HEK293 (cell line): ENCODE data around the gene ASIC3.

Experiments
- GFI1B ChIP-seq: fragments of 450-650 bp; formaldehyde crosslinking; IDR thresholded peaks from 2 replicates; pipeline ENCODE4 v1.5.1; 2016; ENCODE audit warnings: missing biosample characterization, missing genetic modification characterization
- HOXC10 ChIP-seq: sonication (generic); formaldehyde crosslinking; IDR thresholded peaks from 2 replicates; pipeline ENCODE4 v1.8.1; 2023; ENCODE audit warnings: mild to moderate bottlenecking, missing genetic modification reagents
- KLF1 ChIP-seq: fragments of 450-650 bp; formaldehyde crosslinking; IDR thresholded peaks from 2 replicates; pipeline ENCODE4 v1.5.1; 2016; ENCODE audit warnings: missing biosample characterization, missing genetic modification characterization
- KLF17 ChIP-seq: fragments of 450-650 bp; formaldehyde crosslinking; IDR thresholded peaks from 2 replicates; pipeline ENCODE4 v1.5.1; 2016; ENCODE audit warnings: missing biosample characterization, missing genetic modification characterization
- KLF8 ChIP-seq: fragments of 450-650 bp; formaldehyde crosslinking; IDR thresholded peaks from 2 replicates; pipeline ENCODE4 v1.5.1; 2016; ENCODE audit warnings: missing biosample characterization, missing genetic modification characterization
- KLF9 ChIP-seq: fragments of 450-650 bp; formaldehyde crosslinking; IDR thresholded peaks from 2 replicates; pipeline ENCODE4 v1.5.1; 2016; ENCODE audit warnings: missing biosample characterization, missing genetic modification characterization, low read depth
- PRDM1 ChIP-seq: fragments of 450-650 bp; formaldehyde crosslinking; IDR thresholded peaks from 2 replicates; pipeline ENCODE4; 2016; ENCODE audit warnings: missing biosample characterization, missing genetic modification characterization
- REST ChIP-seq: fragments of 450-650 bp; formaldehyde crosslinking; IDR thresholded peaks from 2 replicates; pipeline ENCODE4 v1.5.1; 2016; ENCODE audit warnings: missing biosample characterization, missing genetic modification characterization
- ZBTB49 ChIP-seq: fragments of 450-650 bp; formaldehyde crosslinking; IDR thresholded peaks from 2 replicates; pipeline ENCODE4 v1.5.1; 2016; ENCODE audit warnings: missing biosample characterization, missing genetic modification characterization, low read depth
- ZBTB7A ChIP-seq: fragments of 450-650 bp; formaldehyde crosslinking; IDR thresholded peaks from 2 replicates; pipeline ENCODE4 v1.5.1; 2016; ENCODE audit warnings: low read depth, missing biosample characterization, missing genetic modification characterization
- ZEB2 ChIP-seq: fragments of 450-650 bp; formaldehyde crosslinking; IDR thresholded peaks from 2 replicates; pipeline ENCODE4 v1.5.1; 2016; ENCODE audit warnings: missing biosample characterization, missing genetic modification characterization
- ZNF133 ChIP-seq: fragments of 450-650 bp; formaldehyde crosslinking; IDR thresholded peaks from 2 replicates; pipeline ENCODE4 v1.5.1; 2016; ENCODE audit warnings: missing biosample characterization, missing genetic modification characterization
- ZNF175 ChIP-seq: fragments of 450-650 bp; formaldehyde crosslinking; IDR thresholded peaks from 2 replicates; pipeline ENCODE4 v1.5.1; 2016; ENCODE audit warnings: missing biosample characterization, missing genetic modification characterization
- ZNF18 ChIP-seq: fragments of 450-650 bp; formaldehyde crosslinking; IDR thresholded peaks from 2 replicates; pipeline ENCODE4 v1.5.1; 2016; ENCODE audit warnings: missing biosample characterization, missing genetic modification characterization
- ZNF19 ChIP-seq: fragments of 450-650 bp; formaldehyde crosslinking; IDR thresholded peaks from 2 replicates; pipeline ENCODE4; 2016; ENCODE audit warnings: missing biosample characterization, missing genetic modification characterization, low read depth
- ZNF202 ChIP-seq: fragments of 450-650 bp; formaldehyde crosslinking; IDR thresholded peaks from 2 replicates; pipeline ENCODE4 v1.5.1; 2016; ENCODE audit warnings: missing biosample characterization, missing genetic modification characterization, borderline replicate concordance
- ZNF239 ChIP-seq: fragments of 450-650 bp; formaldehyde crosslinking; IDR thresholded peaks from 2 replicates; pipeline ENCODE4 v1.5.1; 2016; ENCODE audit warnings: missing biosample characterization, missing genetic modification characterization
- ZNF248 ChIP-seq: fragments of 450-650 bp; formaldehyde crosslinking; IDR thresholded peaks from 2 replicates; pipeline ENCODE4 v1.5.1; 2017; ENCODE audit warnings: missing biosample characterization, missing genetic modification characterization
- ZNF26 ChIP-seq: fragments of 450-650 bp; formaldehyde crosslinking; IDR thresholded peaks from 2 replicates; pipeline ENCODE4 v1.5.1; 2016; ENCODE audit warnings: missing biosample characterization, missing genetic modification characterization
- ZNF274 ChIP-seq, 2 experiments: fragments of 200-500 bp in 1 of 2; fragments of 450-650 bp in 1 of 2; sonication (Bioruptor generic) in 1 of 2; formaldehyde crosslinking in 1 of 2; IDR thresholded peaks; 2 replicates each; pipeline versions ENCODE4 v1.5.1 to v1.6.1; 2014 to 2016; ENCODE audit warnings: borderline replicate concordance in 1 of 2, inconsistent platforms in 1 of 2, low read length in 1 of 2, missing biosample characterization in 1 of 2, missing genetic modification characterization in 1 of 2
- ZNF48 ChIP-seq: fragments of 450-650 bp; formaldehyde crosslinking; IDR thresholded peaks from 2 replicates; pipeline ENCODE4 v1.5.1; 2016; ENCODE audit warnings: missing biosample characterization, missing genetic modification characterization
- ZNF580 ChIP-seq: fragments of 450-650 bp; formaldehyde crosslinking; IDR thresholded peaks from 2 replicates; pipeline ENCODE4 v1.5.1; 2016; ENCODE audit warnings: missing biosample characterization, missing genetic modification characterization
- ZNF585B ChIP-seq: fragments of 450-650 bp; formaldehyde crosslinking; IDR thresholded peaks from 2 replicates; pipeline ENCODE4 v1.5.1; 2016; ENCODE audit warnings: missing biosample characterization, missing genetic modification characterization
- ZNF600 ChIP-seq: fragments of 450-650 bp; formaldehyde crosslinking; IDR thresholded peaks from 2 replicates; pipeline ENCODE4 v1.5.1; 2016; ENCODE audit warnings: missing biosample characterization, missing genetic modification characterization
- ZNF623 ChIP-seq: fragments of 450-650 bp; formaldehyde crosslinking; IDR thresholded peaks from 2 replicates; pipeline ENCODE4 v1.5.1; 2016; ENCODE audit warnings: missing biosample characterization, missing genetic modification characterization
- ZNF654 ChIP-seq: fragments of 450-650 bp; formaldehyde crosslinking; IDR thresholded peaks from 2 replicates; pipeline ENCODE4 v1.5.1; 2016; ENCODE audit warnings: low read depth, missing biosample characterization, missing genetic modification characterization
- ZNF707 ChIP-seq: fragments of 450-650 bp; formaldehyde crosslinking; IDR thresholded peaks from 2 replicates; pipeline ENCODE4 v1.5.1; 2016; ENCODE audit warnings: missing biosample characterization, missing genetic modification characterization
- ZNF843 ChIP-seq: fragments of 450-650 bp; formaldehyde crosslinking; IDR thresholded peaks from 2 replicates; pipeline ENCODE4 v1.5.1; 2016; ENCODE audit warnings: missing biosample characterization, missing genetic modification characterization
- ZSCAN4 ChIP-seq: fragments of 450-650 bp; formaldehyde crosslinking; IDR thresholded peaks from 2 replicates; pipeline ENCODE4 v1.5.1; 2017; ENCODE audit warnings: missing biosample characterization, missing genetic modification characterization

Gene ASIC3

GRCh38 chr7:151017953-151018420 lies 30.3 kb upstream of the ASIC3 start (continued):
- peak; percentile 65 for TF ChIP-seq ZNF600 (tag by site-specific recombination)
- TF ChIP-seq KLF8 (tag by site-specific recombination) = no peak
- no peak for TF ChIP-seq ZSCAN4 (tag by site-specific recombination)
- TF ChIP-seq ZNF26 (tag by site-specific recombination) = no peak
- no peak for TF ChIP-seq ZNF18
- no peak for TF ChIP-seq PRDM1
- TF ChIP-seq ZNF274 (IDR thresholded peaks at IDR 0.05; ENCODE audit: low read length) = no peak
- no peak for TF ChIP-seq ZNF274 (tag by site-specific recombination; IDR thresholded peaks at IDR 0.05; ENCODE audit: borderline replicate concordance)
- 0 out of 2 replicates have a peak, but pooled peaks have one; percentile 14 for TF ChIP-seq KLF1
- no peak for TF ChIP-seq ZNF133 (tag by site-specific recombination)
- no peak for TF ChIP-seq ZNF248 (tag by site-specific recombination)
- TF ChIP-seq ZNF585B (tag by site-specific recombination) = no peak
- peak; percentile 64; the same call in 1 of the 2 replicates for TF ChIP-seq KLF17 (tag by site-specific recombination)
- no peak for TF ChIP-seq ZNF19 (tag by site-specific recombination)
- TF ChIP-seq ZEB2 (tag by site-specific recombination) = peak; percentile 69
- TF ChIP-seq ZNF707 = no peak
- peak; percentile 88 for TF ChIP-seq ZBTB7A (tag by site-specific recombination)
- TF ChIP-seq ZNF202 (tag by site-specific recombination) = no peak
- TF ChIP-seq ZNF843 = no peak
- no peak for TF ChIP-seq ZNF623
- TF ChIP-seq ZNF48 = no peak
- peak; percentile 22 for TF ChIP-seq ZNF654 (tag by site-specific recombination)
- no peak for TF ChIP-seq HOXC10 (CRISPR knock-in tag)
- TF ChIP-seq REST (tag by site-specific recombination) = no peak
- no peak for TF ChIP-seq ZNF175
- TF ChIP-seq ZNF580 (tag by site-specific recombination) = no peak
- no peak for TF ChIP-seq ZBTB49
- peak; percentile 59 for TF ChIP-seq KLF9 (tag by site-specific recombination)
- TF ChIP-seq ZNF239 = no peak
- no peak for TF ChIP-seq GFI1B
